GM12878 (cell line): ENCODE results near the gene PDCL3. TPM values are rescaled to one million over a fixed set of nuclear protein-coding genes. Genes with fewer than 3 reads are reported as not detected.

Experiments
- ATAC-seq: fragments of 200-7000 bp; cut with Tn5 transposase; 3 replicates; pipeline ENCODE4 v1.9.1; 2020; ENCODE audit warnings: mild to moderate bottlenecking, moderate library complexity
- BruUV-seq: library from RNA; stranded (reverse); fragments of 400-500 nt; replicated peaks from 2 replicates; lab custom pipeline; 2021; lab: Mats Ljungman, UMichigan
- CTCF ChIA-PET: fragments of 300-600 bp; sonication (Branson Sonifier 250); formaldehyde crosslinking; extraction: SDS; loops from one replicate; lab custom pipeline; 2021; ENCODE audit warnings: inconsistent platforms; lab: Yijun Ruan, JAX
- POLR2A ChIA-PET: fragments of 350-600 bp; formaldehyde crosslinking; extraction: SDS; loops from one replicate; lab custom pipeline; 2021; ENCODE audit warnings: inconsistent platforms; lab: Charles Lee
- RAD21 ChIA-PET: fragments of 300-600 bp; sonication (Branson Sonifier 250); formaldehyde crosslinking; loops from one replicate; lab custom pipeline; 2023; ENCODE audit warnings: antibody characterized with exemption; ENCODE audit not compliant: unreplicated experiment; lab: Charles Lee
- SMC1A ChIA-PET: fragments of 300-600 bp; sonication (Branson Sonifier 250); formaldehyde crosslinking; loops from one replicate; lab custom pipeline; 2023; ENCODE audit not compliant: unreplicated experiment, uncharacterized antibody; lab: Charles Lee
- DNase-seq: peaks from one replicate; pipeline ENCODE4 v3.0.0-alpha.2; 2011; ENCODE audit warnings: low read depth, low spot score
- FAIRE-seq: peaks from 3 replicates; lab custom pipeline; 2011; peaks lifted over from hg19 to GRCh38; lab: Jason Lieb, UNC
- H2AFZ ChIP-seq: 2 replicates; pipeline ENCODE4 v1.6.0; 2011; ENCODE audit warnings: low read depth, low read length, control low read depth; ENCODE audit not compliant: control insufficient read depth
- H3K27ac ChIP-seq: 2 replicates; pipeline ENCODE4 v1.5.1; 2011; ENCODE audit warnings: control low read depth; ENCODE audit not compliant: control insufficient read depth, insufficient read depth
- H3K27me3 ChIP-seq, 2 experiments: replicated peaks in 1 of 2; 2 replicates each; pipeline versions ENCODE4 v1.6.0 to v1.6.1; 2011; ENCODE audit warnings: low read length in 1 of 2; ENCODE audit not compliant: control insufficient read depth in 2 of 2, insufficient read depth in 2 of 2
- H3K36me3 ChIP-seq, 2 experiments: 2 replicates each; pipeline ENCODE4 v1.5.1; 2011; ENCODE audit warnings: low read length in 1 of 2; ENCODE audit not compliant: control insufficient read depth in 2 of 2, insufficient read depth in 2 of 2
- H3K4me1 ChIP-seq: 2 replicates; pipeline ENCODE4 v1.6.1; 2011; ENCODE audit warnings: mild to moderate bottlenecking, low read length, moderate library complexity, mixed read lengths; ENCODE audit not compliant: control insufficient read depth, insufficient read depth
- H3K4me2 ChIP-seq: 2 replicates; pipeline ENCODE4 v1.6.0; 2011; ENCODE audit warnings: control low read depth; ENCODE audit not compliant: control insufficient read depth, insufficient read depth
- H3K4me3 ChIP-seq: fragments of 200-600 bp; sonication (generic); 2 replicates; pipeline ENCODE4 v1.5.1; 2016
- H3K79me2 ChIP-seq: 2 replicates; pipeline ENCODE4 v1.6.0; 2011; ENCODE audit warnings: low read length; ENCODE audit not compliant: control insufficient read depth, insufficient read depth
- H3K9ac ChIP-seq: 2 replicates; pipeline ENCODE4 v1.8.0; 2011; ENCODE audit warnings: low read length, control low read depth, mixed read lengths; ENCODE audit not compliant: control insufficient read depth, insufficient read depth
- H3K9me3 ChIP-seq: replicated peaks from 3 replicates; pipeline ENCODE4 v1.5.1; 2011; ENCODE audit warnings: mild to moderate bottlenecking, low read length; ENCODE audit not compliant: control insufficient read depth, insufficient read depth
- H4K20me1 ChIP-seq: 2 replicates; pipeline ENCODE4 v1.6.0; 2011; ENCODE audit not compliant: control insufficient read depth, insufficient read depth
- BCL11A ChIP-seq: IDR thresholded peaks from 2 replicates; pipeline ENCODE4 v1.6.1; 2011; ENCODE audit warnings: low read depth, low read length
- MTA2 ChIP-seq: fragments of 450-650 bp; IDR thresholded peaks from 2 replicates; pipeline ENCODE4 v1.6.1; 2016; ENCODE audit warnings: low read depth, mild to moderate bottlenecking, moderate library complexity
- POLR2AphosphoS5 ChIP-seq: IDR thresholded peaks from 2 replicates; pipeline ENCODE4 v1.6.1; 2011; ENCODE audit warnings: mild to moderate bottlenecking, low read length, inconsistent platforms
- RAD51 ChIP-seq: fragments of 450-650 bp; IDR thresholded peaks from 2 replicates; pipeline ENCODE4 v1.6.1; 2016; ENCODE audit warnings: moderate library complexity, mild to moderate bottlenecking, inconsistent platforms
- SMARCA5 ChIP-seq: fragments of 450-650 bp; IDR thresholded peaks from 2 replicates; pipeline ENCODE4 v1.6.1; 2017; ENCODE audit warnings: mild to moderate bottlenecking
- STAT1 ChIP-seq: fragments of 450-650 bp; conservative IDR thresholded peaks from 2 replicates; pipeline ENCODE4 v1.6.1; 2014; ENCODE audit warnings: antibody characterized with exemption, mild to moderate bottlenecking
- WGBS: methylation state at CpG from one replicate; pipeline ENCODE4 v1.1.6; 2016; ENCODE audit warnings: low lambda C conversion rate; ENCODE audit not compliant: insufficient replicate concordance, insufficient coverage; ENCODE audit errors: missing lambda C conversion rate; 5-methylcytosine and 5-hydroxymethylcytosine counted together
- in situ Hi-C: fragments of 300-500 bp; cut with MboI; formaldehyde crosslinking; loops from 9 replicates; pipeline ENCODE4 v1.14.3; 2018; ENCODE audit warnings: mixed read lengths
- intact Hi-C: fragments of 100-400 bp; cut with micrococcal nuclease; formaldehyde crosslinking; loops from one replicate; pipeline ENCODE4 v1.14.2; 2022; ENCODE audit not compliant: unreplicated experiment
- polyA plus RNA-seq, 11 experiments: library from polyadenylated mRNA; depleted of rRNA in 4 of 11; unstranded in 6 of 11; stranded (reverse) in 5 of 11; fragments of >200 nt; fragmentation: Nextera tagmentation in 4 of 11; fragmentation: Illumina TruSeq in 1 of 11; extraction: Ambion mirVana in 4 of 11; extraction: Trizol in 1 of 11; gene quantifications; 1 replicate in 1 of 11; 2 replicates in 10 of 11; pipeline versions ENCODE4 v1.2.1 to v1.2.3, GENCODE V29; 2011 to 2016; ENCODE audit warnings: inconsistent platforms in 2 of 11, missing spikeins in 2 of 11, low read depth in 1 of 11
- total RNA-seq, 4 experiments: library from RNA; depleted of rRNA in 3 of 4; stranded (reverse); fragments of >200 nt in 3 of 4; fragmentation: Illumina TruSeq in 1 of 4; extraction: Trizol in 1 of 4; gene quantifications; 2 replicates each; pipeline versions ENCODE4 v1.2.1 to v1.2.3, GENCODE V29; 2013 to 2021
- TF ChIP-seq, protein P1 (sequence below): IDR thresholded peaks from 2 replicates; pipeline ENCODE4 v1.6.1; 2012; ENCODE audit warnings: low read depth, low read length, improper control_type of control experiment

PDCL3 gene
- total and polyA plus RNA-seq, 10 of the 15 experiments (the other 5 are each of a cell fraction or from before 2014, with no cell fraction given), result 22.9 to 111 (median 51.1) TPM

DNA sequence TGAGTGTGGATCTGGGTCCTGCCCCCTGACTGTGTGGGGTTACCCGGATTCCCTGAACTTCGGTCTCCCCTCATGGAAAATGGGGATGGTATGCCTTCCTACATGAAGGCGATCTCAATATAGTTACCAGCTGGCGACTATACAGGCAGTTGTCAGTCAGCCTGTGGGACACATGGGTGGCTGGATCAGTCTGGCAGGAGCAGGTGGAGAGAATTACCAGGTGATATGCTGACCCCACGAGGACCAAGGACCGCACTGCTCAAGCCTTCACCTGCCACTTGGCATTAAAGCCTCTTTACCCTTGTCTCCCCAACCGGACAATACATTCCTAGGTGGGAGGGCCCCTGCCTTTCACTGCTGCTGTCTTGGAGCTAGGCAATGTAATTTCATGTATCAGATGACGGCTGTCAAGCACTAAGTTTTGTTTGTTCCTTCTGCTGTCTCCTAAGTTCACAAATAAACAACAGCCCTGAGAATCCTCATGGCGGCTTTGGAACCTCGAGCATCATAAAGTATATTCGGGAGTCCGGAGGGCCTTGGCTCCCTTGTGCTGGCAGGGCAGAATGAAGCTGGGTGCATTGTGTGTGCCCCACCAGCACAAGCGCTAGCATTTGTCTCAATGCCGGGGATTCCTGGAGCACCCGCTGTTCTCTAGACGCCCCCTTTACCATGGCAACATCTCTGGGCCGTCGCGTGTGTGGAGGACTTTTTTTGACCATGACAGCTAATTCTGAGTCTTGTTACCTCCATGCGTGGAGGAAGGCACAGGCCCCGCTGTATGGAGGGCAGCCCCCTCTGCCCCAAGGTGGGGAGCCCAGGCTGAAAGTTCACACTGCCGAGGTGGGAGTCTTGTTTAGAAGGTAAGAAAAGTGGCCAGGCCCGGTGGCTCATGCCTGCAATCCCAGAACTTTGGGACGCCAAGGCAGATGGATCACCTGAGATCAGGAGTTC, 48.6 kb downstream of the PDCL3 start:
- Histone ChIP-seq H3K9me3 (no peaks in the 10 kb centered on the region), H3K9ac (no peak overlapping the region), H3K4me2 (no peak overlapping the region), H3K4me3 (no peak overlapping the region), H4K20me1 (no peaks in the 10 kb centered on the region), H3K4me1 (no peaks in the 10 kb centered on the region), H3K36me3 (no peaks in the 10 kb centered on the region), H2AFZ (no peak overlapping the region), H3K27ac (no peak overlapping the region), H3K79me2 (no peaks in the 10 kb centered on the region), H3K27me3 (no peaks in the 10 kb centered on the region; a peak in 1 of 4 replicates)
- ATAC-seq (no peak; the same call in 2 of the 3 replicates), DNase-seq (no peak), FAIRE-seq (no peak)
- no TSS peak for BruUV-seq
- intact Hi-C loops, result no loop called here
- POLR2A ChIA-PET, result no interaction called here
- SMC1A ChIA-PET, result interaction anchor here (1.3 to 1.6 kb wide), 2 partner anchors 397 to 425 kb away, joined by 3 to 4 read pairs; no protein-coding TSS in a partner anchor
- CTCF ChIA-PET, result interaction anchor here (1.4 to 2.0 kb wide), 2 partner anchors 349 to 359 kb away, joined by 3 to 14 read pairs; no protein-coding TSS in a partner anchor
- RAD21 ChIA-PET, result interaction anchor here (1.2 to 1.7 kb wide), 2 partner anchors 349 to 376 kb away, joined by 4 read pairs; no protein-coding TSS in a partner anchor
- TF ChIP-seq STAT1 (no peak), SMARCA5 (no peak), MTA2 (no peak), BCL11A (no peak), RAD51 (no peak), POLR2AphosphoS5 (no peak)
- TF ChIP-seq, protein P1, sequence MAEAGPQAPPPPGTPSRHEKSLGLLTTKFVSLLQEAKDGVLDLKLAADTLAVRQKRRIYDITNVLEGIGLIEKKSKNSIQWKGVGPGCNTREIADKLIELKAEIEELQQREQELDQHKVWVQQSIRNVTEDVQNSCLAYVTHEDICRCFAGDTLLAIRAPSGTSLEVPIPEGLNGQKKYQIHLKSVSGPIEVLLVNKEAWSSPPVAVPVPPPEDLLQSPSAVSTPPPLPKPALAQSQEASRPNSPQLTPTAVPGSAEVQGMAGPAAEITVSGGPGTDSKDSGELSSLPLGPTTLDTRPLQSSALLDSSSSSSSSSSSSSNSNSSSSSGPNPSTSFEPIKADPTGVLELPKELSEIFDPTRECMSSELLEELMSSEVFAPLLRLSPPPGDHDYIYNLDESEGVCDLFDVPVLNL, result no peak
- in situ Hi-C loops, result loop anchor here (5.0 to 10.0 kb wide), 2 partner anchors 371 to 543 kb away; partner anchors contain the start of gene TBC1D8
- WGBS, result 41% methylated on average over 23 of the region's 24 CpGs
